Liver (tissue), 9 donors: ENCODE measurements around the gene LSMEM2. TPM values are rescaled to one million over a fixed set of nuclear protein-coding genes. Genes with fewer than 3 reads are reported as not detected.

Experiments
- DNase-seq: peaks from one replicate; pipeline ENCODE4 v3.0.0-alpha.2; 2017; ENCODE audit warnings: low spot score
- H3K27ac ChIP-seq, 2 donors: one replicate each; pipeline ENCODE4 v1.7.0; 2013; ENCODE audit warnings: inconsistent platforms in 2 of 2, low read length in 2 of 2, control low read depth in 1 of 2, low read depth in 1 of 2, mild to moderate bottlenecking in 1 of 2
- H3K27me3 ChIP-seq, 4 donors: one replicate each; pipeline versions ENCODE4 v1.6.1 to v1.7.0; 2013; ENCODE audit warnings: low read length in 3 of 4, inconsistent platforms in 1 of 4, mild to moderate bottlenecking in 1 of 4, moderate library complexity in 1 of 4; ENCODE audit not compliant: control insufficient read depth in 4 of 4, insufficient read depth in 4 of 4
- H3K36me3 ChIP-seq, 4 donors: one replicate each; pipeline versions ENCODE4 v1.6.1 to v1.7.0; 2013; ENCODE audit warnings: low read length in 3 of 4, mild to moderate bottlenecking in 3 of 4, low read depth in 1 of 4, moderate library complexity in 1 of 4; ENCODE audit not compliant: control insufficient read depth in 4 of 4, insufficient read depth in 3 of 4
- H3K4me1 ChIP-seq, 4 donors: one replicate each; pipeline versions ENCODE4 v1.6.1 to v1.7.0; 2013; ENCODE audit warnings: low read length in 3 of 4, mild to moderate bottlenecking in 3 of 4, moderate library complexity in 1 of 4; ENCODE audit not compliant: control insufficient read depth in 4 of 4, insufficient read depth in 4 of 4
- H3K4me3 ChIP-seq, 3 donors: one replicate each; pipeline versions ENCODE4 v1.6.1 to v1.7.0; 2013; ENCODE audit warnings: low read length in 3 of 3, control low read depth in 1 of 3, low read depth in 1 of 3, mild to moderate bottlenecking in 1 of 3
- H3K9ac ChIP-seq, 2 donors: one replicate each; pipeline ENCODE4 v1.7.0; 2013; ENCODE audit warnings: low read length in 2 of 2, mild to moderate bottlenecking in 2 of 2, moderate library complexity in 2 of 2, control low read depth in 1 of 2, low read depth in 1 of 2
- H3K9me3 ChIP-seq, 4 donors: one replicate each; pipeline versions ENCODE4 v1.6.1 to v1.7.0; 2013; ENCODE audit warnings: low read length in 3 of 4; ENCODE audit not compliant: control insufficient read depth in 4 of 4
- ATF3 ChIP-seq: IDR thresholded peaks from 2 replicates; pipeline ENCODE4 v1.6.1; 2016; ENCODE audit warnings: antibody characterized with exemption
- EGR1 ChIP-seq, 2 donors: IDR thresholded peaks; 2 replicates each; pipeline ENCODE4 v1.6.1; 2016 to 2018; ENCODE audit warnings: antibody characterized with exemption in 2 of 2, low read depth in 2 of 2
- FOXA1 ChIP-seq: IDR thresholded peaks from 2 replicates; pipeline ENCODE4 v1.6.1; 2016; ENCODE audit warnings: antibody characterized with exemption
- FOXA2 ChIP-seq: IDR thresholded peaks from 2 replicates; pipeline ENCODE4 v1.6.1; 2016; ENCODE audit warnings: antibody characterized with exemption
- GABPA ChIP-seq, 2 donors: IDR thresholded peaks in 1 of 2; conservative IDR thresholded peaks in 1 of 2; 2 replicates each; pipeline ENCODE4 v1.6.1; 2016; ENCODE audit warnings: antibody characterized with exemption in 2 of 2, mild to moderate bottlenecking in 1 of 2, moderate library complexity in 1 of 2
- HNF4A ChIP-seq, 2 donors: conservative IDR thresholded peaks; 2 replicates each; pipeline ENCODE4 v1.6.1; 2016; ENCODE audit warnings: antibody characterized with exemption in 2 of 2, mild to moderate bottlenecking in 2 of 2
- HNF4G ChIP-seq: IDR thresholded peaks from 2 replicates; pipeline ENCODE4 v1.6.1; 2016; ENCODE audit warnings: antibody characterized with exemption
- JUND ChIP-seq, 2 donors: IDR thresholded peaks; 2 replicates each; pipeline ENCODE4 v1.6.1; 2016; ENCODE audit warnings: antibody characterized with exemption in 2 of 2
- NR2F2 ChIP-seq: IDR thresholded peaks from 2 replicates; pipeline ENCODE4 v1.6.1; 2016; ENCODE audit warnings: antibody characterized with exemption
- RAD21 ChIP-seq, 2 donors: IDR thresholded peaks; 2 replicates each; pipeline ENCODE4 v1.6.1; 2016; ENCODE audit warnings: antibody characterized with exemption in 2 of 2, mild to moderate bottlenecking in 2 of 2
- SP1 ChIP-seq: IDR thresholded peaks from 2 replicates; pipeline ENCODE4 v1.6.1; 2018; ENCODE audit warnings: antibody characterized with exemption, mild to moderate bottlenecking
- TAF1 ChIP-seq: conservative IDR thresholded peaks from 2 replicates; pipeline ENCODE4 v1.6.1; 2016; ENCODE audit warnings: antibody characterized with exemption, mild to moderate bottlenecking
- YY1 ChIP-seq: IDR thresholded peaks from 2 replicates; pipeline ENCODE4 v1.6.1; 2016; ENCODE audit warnings: antibody characterized with exemption, mild to moderate bottlenecking
- whole genome bisulfite sequencing: extraction: QIAGEN DNeasy Blood & Tissue Kit; methylation state at CpG from one replicate; pipeline ENCODE4 v1.1.7; 2013; 5-methylcytosine and 5-hydroxymethylcytosine counted together
- polyA plus RNA-seq, 2 donors: library from polyadenylated mRNA; stranded (reverse) in 1 of 2; unstranded in 1 of 2; fragments of 200-250 nt in 1 of 2; fragments of >200 nt in 1 of 2; fragmentation: Nextera tagmentation in 1 of 2; extraction: Ambion mirVana in 1 of 2; gene quantifications; one replicate each; pipeline versions ENCODE4 v1.2.1 to v1.2.3, GENCODE V29; 2013 to 2015
- total RNA-seq, 2 donors: library from RNA; depleted of rRNA; stranded (reverse); fragments of >200 nt; gene quantifications; one replicate each; pipeline ENCODE4 v1.2.3, GENCODE V29; 2014
- TF ChIP-seq, protein P1 (sequence below): IDR thresholded peaks from 2 replicates; pipeline ENCODE4 v1.6.1; 2016; ENCODE audit warnings: antibody characterized with exemption
- TF ChIP-seq, protein P2 (sequence below): IDR thresholded peaks from 2 replicates; pipeline ENCODE4 v1.6.1; 2016; ENCODE audit warnings: antibody characterized with exemption, mild to moderate bottlenecking
- TF ChIP-seq, protein P3 (sequence below): fragments of 150-350 bp; IDR thresholded peaks from 2 replicates; pipeline ENCODE4 v1.5.1; 2017; ENCODE audit warnings: improper control_type of control experiment, low read depth, low read length; ENCODE audit not compliant: missing input control
- TF ChIP-seq, protein P4 (sequence below): IDR thresholded peaks from 2 replicates; pipeline ENCODE4 v1.6.1; 2016; ENCODE audit warnings: antibody characterized with exemption
- donor health status: healthy.
- donor health status: healthy.
- donor health status: healthy.
- donor health status: healthy.
- donor health status: healthy.

Gene LSMEM2
- total and polyA plus RNA-seq, 4 donors: 0.03 to 0.08 TPM; not detected in 2

- no peaks in the 10 kb centered on the region for H3K27me3 ChIP-seq
- no peak overlapping the region for H3K9ac ChIP-seq
- no peak overlapping the region for H3K27ac ChIP-seq
- 90% methylated on average over 6 of the region's 6 CpGs for WGBS
- H3K4me3 ChIP-seq: no peak overlapping the region
- DNase-seq: no peak
- H3K9me3 ChIP-seq: no peaks in the 10 kb centered on the region
- H3K4me1 ChIP-seq: peaks cover 0 to 30% (median 7%) of the 10 kb centered on the region in 4 donors
- H3K36me3 ChIP-seq: no peaks in the 10 kb centered on the region
- TF ChIP-seq, protein P1, sequence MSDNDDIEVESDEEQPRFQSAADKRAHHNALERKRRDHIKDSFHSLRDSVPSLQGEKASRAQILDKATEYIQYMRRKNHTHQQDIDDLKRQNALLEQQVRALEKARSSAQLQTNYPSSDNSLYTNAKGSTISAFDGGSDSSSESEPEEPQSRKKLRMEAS: no peak
- TF ChIP-seq, protein P2, sequence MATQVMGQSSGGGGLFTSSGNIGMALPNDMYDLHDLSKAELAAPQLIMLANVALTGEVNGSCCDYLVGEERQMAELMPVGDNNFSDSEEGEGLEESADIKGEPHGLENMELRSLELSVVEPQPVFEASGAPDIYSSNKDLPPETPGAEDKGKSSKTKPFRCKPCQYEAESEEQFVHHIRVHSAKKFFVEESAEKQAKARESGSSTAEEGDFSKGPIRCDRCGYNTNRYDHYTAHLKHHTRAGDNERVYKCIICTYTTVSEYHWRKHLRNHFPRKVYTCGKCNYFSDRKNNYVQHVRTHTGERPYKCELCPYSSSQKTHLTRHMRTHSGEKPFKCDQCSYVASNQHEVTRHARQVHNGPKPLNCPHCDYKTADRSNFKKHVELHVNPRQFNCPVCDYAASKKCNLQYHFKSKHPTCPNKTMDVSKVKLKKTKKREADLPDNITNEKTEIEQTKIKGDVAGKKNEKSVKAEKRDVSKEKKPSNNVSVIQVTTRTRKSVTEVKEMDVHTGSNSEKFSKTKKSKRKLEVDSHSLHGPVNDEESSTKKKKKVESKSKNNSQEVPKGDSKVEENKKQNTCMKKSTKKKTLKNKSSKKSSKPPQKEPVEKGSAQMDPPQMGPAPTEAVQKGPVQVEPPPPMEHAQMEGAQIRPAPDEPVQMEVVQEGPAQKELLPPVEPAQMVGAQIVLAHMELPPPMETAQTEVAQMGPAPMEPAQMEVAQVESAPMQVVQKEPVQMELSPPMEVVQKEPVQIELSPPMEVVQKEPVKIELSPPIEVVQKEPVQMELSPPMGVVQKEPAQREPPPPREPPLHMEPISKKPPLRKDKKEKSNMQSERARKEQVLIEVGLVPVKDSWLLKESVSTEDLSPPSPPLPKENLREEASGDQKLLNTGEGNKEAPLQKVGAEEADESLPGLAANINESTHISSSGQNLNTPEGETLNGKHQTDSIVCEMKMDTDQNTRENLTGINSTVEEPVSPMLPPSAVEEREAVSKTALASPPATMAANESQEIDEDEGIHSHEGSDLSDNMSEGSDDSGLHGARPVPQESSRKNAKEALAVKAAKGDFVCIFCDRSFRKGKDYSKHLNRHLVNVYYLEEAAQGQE: no peak
- TF ChIP-seq EGR1 (IDR thresholded peaks at IDR 0.05; ENCODE audit: low read depth in 2 of 2) (no peak), JUND (IDR thresholded peaks at IDR 0.05) (no peak), RAD21 (IDR thresholded peaks at IDR 0.05) (no peak), HNF4A (conservative IDR thresholded peaks at IDR 0.05) (no peak), NR2F2 (no peak), FOXA2 (no peak), TAF1 (no peak), FOXA1 (no peak), YY1 (no peak), HNF4G (no peak), GABPA (IDR thresholded peaks at IDR 0.05 in 1 of 2, conservative IDR thresholded peaks at IDR 0.05 in 1 of 2) (no peak), SP1 (no peak), ATF3 (no peak)
- TF ChIP-seq, protein P3, sequence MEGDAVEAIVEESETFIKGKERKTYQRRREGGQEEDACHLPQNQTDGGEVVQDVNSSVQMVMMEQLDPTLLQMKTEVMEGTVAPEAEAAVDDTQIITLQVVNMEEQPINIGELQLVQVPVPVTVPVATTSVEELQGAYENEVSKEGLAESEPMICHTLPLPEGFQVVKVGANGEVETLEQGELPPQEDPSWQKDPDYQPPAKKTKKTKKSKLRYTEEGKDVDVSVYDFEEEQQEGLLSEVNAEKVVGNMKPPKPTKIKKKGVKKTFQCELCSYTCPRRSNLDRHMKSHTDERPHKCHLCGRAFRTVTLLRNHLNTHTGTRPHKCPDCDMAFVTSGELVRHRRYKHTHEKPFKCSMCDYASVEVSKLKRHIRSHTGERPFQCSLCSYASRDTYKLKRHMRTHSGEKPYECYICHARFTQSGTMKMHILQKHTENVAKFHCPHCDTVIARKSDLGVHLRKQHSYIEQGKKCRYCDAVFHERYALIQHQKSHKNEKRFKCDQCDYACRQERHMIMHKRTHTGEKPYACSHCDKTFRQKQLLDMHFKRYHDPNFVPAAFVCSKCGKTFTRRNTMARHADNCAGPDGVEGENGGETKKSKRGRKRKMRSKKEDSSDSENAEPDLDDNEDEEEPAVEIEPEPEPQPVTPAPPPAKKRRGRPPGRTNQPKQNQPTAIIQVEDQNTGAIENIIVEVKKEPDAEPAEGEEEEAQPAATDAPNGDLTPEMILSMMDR: no peak
- TF ChIP-seq, protein P4, sequence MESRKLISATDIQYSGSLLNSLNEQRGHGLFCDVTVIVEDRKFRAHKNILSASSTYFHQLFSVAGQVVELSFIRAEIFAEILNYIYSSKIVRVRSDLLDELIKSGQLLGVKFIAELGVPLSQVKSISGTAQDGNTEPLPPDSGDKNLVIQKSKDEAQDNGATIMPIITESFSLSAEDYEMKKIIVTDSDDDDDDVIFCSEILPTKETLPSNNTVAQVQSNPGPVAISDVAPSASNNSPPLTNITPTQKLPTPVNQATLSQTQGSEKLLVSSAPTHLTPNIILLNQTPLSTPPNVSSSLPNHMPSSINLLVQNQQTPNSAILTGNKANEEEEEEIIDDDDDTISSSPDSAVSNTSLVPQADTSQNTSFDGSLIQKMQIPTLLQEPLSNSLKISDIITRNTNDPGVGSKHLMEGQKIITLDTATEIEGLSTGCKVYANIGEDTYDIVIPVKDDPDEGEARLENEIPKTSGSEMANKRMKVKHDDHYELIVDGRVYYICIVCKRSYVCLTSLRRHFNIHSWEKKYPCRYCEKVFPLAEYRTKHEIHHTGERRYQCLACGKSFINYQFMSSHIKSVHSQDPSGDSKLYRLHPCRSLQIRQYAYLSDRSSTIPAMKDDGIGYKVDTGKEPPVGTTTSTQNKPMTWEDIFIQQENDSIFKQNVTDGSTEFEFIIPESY: no peak
These were observed 12.9 kb upstream of the LSMEM2 start for GRCh38 chr3:50266017-50266416.

- Histone ChIP-seq H3K27ac (peak overlapping the region; percentile 15 to 48), H3K4me1 (peaks cover 0 to 33% (median 9%) of the 10 kb centered on the region in 4 donors), H3K36me3 (no peaks in the 10 kb centered on the region), H3K9me3 (no peaks in the 10 kb centered on the region), H3K4me3 (peak overlapping the region in 1 of 3 donors; percentile 12), H3K9ac (no peak overlapping the region), H3K27me3 (no peaks in the 10 kb centered on the region)
- DNase-seq: no peak
- TF ChIP-seq, protein P3: no peak
- TF ChIP-seq RAD21 (IDR thresholded peaks at IDR 0.05) (no peak), SP1 (no peak), HNF4G (no peak)
- TF ChIP-seq, protein P1: no peak
- 75% methylated on average over 7 of the region's 7 CpGs for WGBS
These were observed 12.1 kb upstream of the LSMEM2 start for GRCh38 chr3:50266836-50267235.
